ENCODE data around the gene RRP15. TPM values are rescaled to one million over a fixed set of nuclear protein-coding genes. Genes with fewer than 3 reads are reported as not detected.

Gene RRP15
- total RNA-seq, 4 donors from 2014 or later, result 4.8 to 11.6 (median 6.7) TPM

DNA sequence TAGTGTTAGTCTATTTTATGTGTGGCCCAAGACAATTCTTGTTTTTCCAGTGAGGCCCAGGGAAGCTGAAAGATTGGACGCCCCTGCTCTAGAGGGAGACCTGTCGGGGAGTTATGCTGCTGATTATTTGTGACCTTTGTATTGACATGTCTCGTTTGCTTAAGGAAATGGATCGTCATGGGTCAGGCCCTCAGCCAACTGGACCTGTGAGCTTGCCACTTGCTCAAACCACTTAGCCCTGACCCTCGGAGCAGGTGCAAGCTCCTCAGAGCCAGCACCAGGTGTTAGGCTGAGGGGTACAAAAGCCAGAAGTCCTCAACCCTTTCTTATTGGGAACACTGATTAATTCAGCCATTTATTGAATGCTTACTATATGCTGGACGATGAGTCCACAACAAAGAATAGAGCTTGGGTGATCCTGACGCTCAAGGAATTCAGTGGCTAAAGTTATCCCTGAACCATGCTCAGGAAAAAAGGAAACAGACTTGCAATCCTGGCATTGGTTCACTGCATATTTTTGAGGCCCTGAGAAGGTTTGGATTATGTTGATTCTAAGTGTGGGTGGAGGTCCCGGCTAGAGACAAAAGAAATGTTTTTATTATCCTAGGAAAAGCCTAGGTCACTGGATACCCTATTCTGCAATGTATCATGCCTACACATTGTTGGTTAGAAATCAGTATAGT, 79.1 kb downstream of the RRP15 start:
- no peak overlapping the region for H3K27ac ChIP-seq
- no peaks in the 10 kb centered on the region for H3K9me3 ChIP-seq
- peaks cover 19% of the 10 kb centered on the region for H3K4me1 ChIP-seq
- no peaks in the 10 kb centered on the region for H3K27me3 ChIP-seq
- H3K4me3 ChIP-seq, result no peak overlapping the region
- H3K36me3 ChIP-seq, result no peaks in the 10 kb centered on the region
- no peak for TF ChIP-seq EP300 (IDR thresholded peaks at IDR 0.05)
- TF ChIP-seq, protein P1, sequence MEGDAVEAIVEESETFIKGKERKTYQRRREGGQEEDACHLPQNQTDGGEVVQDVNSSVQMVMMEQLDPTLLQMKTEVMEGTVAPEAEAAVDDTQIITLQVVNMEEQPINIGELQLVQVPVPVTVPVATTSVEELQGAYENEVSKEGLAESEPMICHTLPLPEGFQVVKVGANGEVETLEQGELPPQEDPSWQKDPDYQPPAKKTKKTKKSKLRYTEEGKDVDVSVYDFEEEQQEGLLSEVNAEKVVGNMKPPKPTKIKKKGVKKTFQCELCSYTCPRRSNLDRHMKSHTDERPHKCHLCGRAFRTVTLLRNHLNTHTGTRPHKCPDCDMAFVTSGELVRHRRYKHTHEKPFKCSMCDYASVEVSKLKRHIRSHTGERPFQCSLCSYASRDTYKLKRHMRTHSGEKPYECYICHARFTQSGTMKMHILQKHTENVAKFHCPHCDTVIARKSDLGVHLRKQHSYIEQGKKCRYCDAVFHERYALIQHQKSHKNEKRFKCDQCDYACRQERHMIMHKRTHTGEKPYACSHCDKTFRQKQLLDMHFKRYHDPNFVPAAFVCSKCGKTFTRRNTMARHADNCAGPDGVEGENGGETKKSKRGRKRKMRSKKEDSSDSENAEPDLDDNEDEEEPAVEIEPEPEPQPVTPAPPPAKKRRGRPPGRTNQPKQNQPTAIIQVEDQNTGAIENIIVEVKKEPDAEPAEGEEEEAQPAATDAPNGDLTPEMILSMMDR (IDR thresholded peaks at IDR 0.05), result no peak
- no peak for TF ChIP-seq POLR2A (IDR thresholded peaks at IDR 0.05)
- no peak for TF ChIP-seq POLR2AphosphoS5 (IDR thresholded peaks at IDR 0.05)
- DNase-seq (ENCODE audit: low spot score in 2 of 2), result no peak
- WGBS, result 84% methylated on average over 8 of the region's 8 CpGs

DNA sequence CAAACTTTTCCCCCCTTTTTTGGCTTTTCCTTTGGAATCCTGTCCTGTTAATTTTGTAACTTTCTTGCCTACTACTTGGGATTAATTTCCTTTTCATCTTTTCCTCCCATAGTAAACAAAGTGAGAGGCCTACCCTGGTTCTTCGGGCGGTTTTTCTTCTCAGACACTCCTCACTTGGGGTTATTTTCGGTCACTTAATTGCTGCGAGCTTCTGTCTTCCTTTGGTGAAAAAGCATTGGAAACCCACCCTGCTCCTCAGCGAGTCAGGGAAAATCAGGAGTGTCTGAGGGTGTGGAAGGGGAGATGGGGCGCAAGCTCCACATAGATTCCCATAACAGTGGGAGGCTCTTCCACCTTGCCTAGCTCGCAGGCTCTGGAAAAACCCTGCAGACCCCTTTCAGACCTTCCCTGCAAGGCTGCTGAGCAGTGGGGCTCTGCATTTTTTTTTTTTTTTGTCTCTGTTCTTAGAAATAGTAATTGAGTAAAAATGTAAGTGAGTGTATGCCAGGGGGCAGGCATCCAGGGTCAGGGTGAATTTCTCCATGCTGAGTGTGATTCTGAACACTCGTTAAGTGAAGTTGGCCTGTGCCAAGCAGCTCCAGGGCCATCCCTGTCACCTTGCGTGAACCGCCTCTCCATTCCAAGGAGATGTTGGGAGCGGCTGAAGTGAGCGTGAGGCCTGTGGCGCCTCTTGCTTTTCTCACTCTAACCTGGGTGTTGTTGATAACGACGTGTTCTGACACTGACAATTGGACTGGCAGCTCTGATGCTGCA, 80.3 kb downstream of the RRP15 start:
- no peak overlapping the region for H3K4me3 ChIP-seq
- H3K27ac ChIP-seq, result no peak overlapping the region
- no peak for TF ChIP-seq EP300 (IDR thresholded peaks at IDR 0.05)
- TF ChIP-seq, protein P1 (IDR thresholded peaks at IDR 0.05), result no peak
- no peak for TF ChIP-seq POLR2A (IDR thresholded peaks at IDR 0.05)
- no peak for TF ChIP-seq POLR2AphosphoS5 (IDR thresholded peaks at IDR 0.05)

GRCh38 chr1:218366322-218367052, 81.4 kb downstream of the RRP15 start:
- Histone ChIP-seq H3K27ac (no peak overlapping the region), H3K4me1 (peaks cover 27% of the 10 kb centered on the region), H3K36me3 (no peaks in the 10 kb centered on the region), H3K27me3 (no peaks in the 10 kb centered on the region), H3K4me3 (no peak overlapping the region), H3K9me3 (no peaks in the 10 kb centered on the region)
- 81% methylated on average over 5 of the region's 5 CpGs for WGBS
- no peak for TF ChIP-seq POLR2AphosphoS5 (IDR thresholded peaks at IDR 0.05)
- TF ChIP-seq, protein P1 (IDR thresholded peaks at IDR 0.05), result no peak
- no peak for TF ChIP-seq EP300 (IDR thresholded peaks at IDR 0.05)
- TF ChIP-seq POLR2A (IDR thresholded peaks at IDR 0.05), result no peak
- DNase-seq (ENCODE audit: low spot score in 2 of 2), result no peak

More for the DNA sequence above, 80.3 kb downstream of the RRP15 start:
- 41% methylated on average over 15 of the region's 15 CpGs for WGBS
- DNase-seq (ENCODE audit: low spot score in 2 of 2), result peak; percentile 74 to 83
- no peaks in the 10 kb centered on the region for H3K9me3 ChIP-seq
- H3K27me3 ChIP-seq, result no peaks in the 10 kb centered on the region
- peaks cover 19% of the 10 kb centered on the region for H3K4me1 ChIP-seq
- H3K36me3 ChIP-seq, result no peaks in the 10 kb centered on the region

DNA sequence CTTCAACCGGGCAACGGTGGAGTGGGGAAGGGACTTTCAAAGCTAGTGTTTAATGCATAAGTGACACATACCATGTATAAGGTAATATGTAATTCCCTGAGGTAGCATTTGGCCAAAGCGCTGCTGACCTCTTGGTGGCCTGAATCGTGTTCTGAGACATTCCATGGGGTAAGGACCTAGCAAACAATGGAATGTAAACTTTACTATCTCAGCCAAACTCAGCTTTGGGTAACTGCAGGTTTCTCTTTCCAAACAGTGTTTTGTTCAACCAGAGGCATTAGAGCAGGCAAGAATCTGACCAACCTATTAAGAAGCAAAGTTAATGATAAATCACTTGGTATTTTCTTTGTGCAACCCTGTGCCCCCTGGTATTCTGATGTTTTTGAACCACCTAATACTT, 82.0 kb downstream of the RRP15 start:
- DNase-seq (ENCODE audit: low spot score in 2 of 2), result no peak
- Histone ChIP-seq H3K9me3 (no peaks in the 10 kb centered on the region), H3K4me3 (no peak overlapping the region), H3K27ac (no peak overlapping the region), H3K4me1 (peaks cover 31% of the 10 kb centered on the region), H3K36me3 (no peaks in the 10 kb centered on the region), H3K27me3 (no peaks in the 10 kb centered on the region)
- WGBS, result 82% methylated on average over 4 of the region's 4 CpGs
- no peak for TF ChIP-seq EP300 (IDR thresholded peaks at IDR 0.05)
- TF ChIP-seq, protein P1 (IDR thresholded peaks at IDR 0.05), result no peak
- TF ChIP-seq POLR2AphosphoS5 (IDR thresholded peaks at IDR 0.05), result no peak
- TF ChIP-seq POLR2A (IDR thresholded peaks at IDR 0.05), result no peak

- no peak overlapping the region for H3K4me3 ChIP-seq
- H3K27me3 ChIP-seq, result no peaks in the 10 kb centered on the region
- WGBS, result 88% methylated on average over 7 of the region's 7 CpGs
- H3K9me3 ChIP-seq, result no peaks in the 10 kb centered on the region
- DNase-seq (ENCODE audit: low spot score in 2 of 2), result no peak
- H3K36me3 ChIP-seq, result no peaks in the 10 kb centered on the region
- peaks cover 37% of the 10 kb centered on the region for H3K4me1 ChIP-seq
- TF ChIP-seq POLR2A (IDR thresholded peaks at IDR 0.05), result no peak
- no peak for TF ChIP-seq POLR2AphosphoS5 (IDR thresholded peaks at IDR 0.05)
- no peak for TF ChIP-seq EP300 (IDR thresholded peaks at IDR 0.05)
- TF ChIP-seq, protein P1 (IDR thresholded peaks at IDR 0.05), result no peak
- H3K27ac ChIP-seq, result no peak overlapping the region
Observed at GRCh38 chr1:218368686-218369085, 83.6 kb downstream of the RRP15 start.
